A549 (cell line): Measurements from ENCODE around the gene CDT1.

ENCODE experiments used
- CHD2 ChIP-seq: fragments of 150-350 bp; IDR thresholded peaks from 2 replicates; pipeline ENCODE4 v1.6.1; 2014; ENCODE audit warnings: low read length; ENCODE audit not compliant: partially characterized antibody
- CTCF ChIP-seq: fragments of >200 bp; sonication (Bioruptor Twin); formaldehyde crosslinking; IDR thresholded peaks from 3 replicates; pipeline ENCODE4 v1.5.1; 2016
- JUNB ChIP-seq: fragments of >200 bp; sonication (Bioruptor Twin); formaldehyde crosslinking; IDR thresholded peaks from 2 replicates; pipeline ENCODE4 v1.6.1; 2016
- USF2 ChIP-seq: fragments of 450-650 bp; IDR thresholded peaks from 2 replicates; pipeline ENCODE4 v1.6.1; 2014; ENCODE audit warnings: antibody characterized with exemption
- TF ChIP-seq, protein P1 (sequence below): fragments of 200-600 bp; sonication (generic); IDR thresholded peaks from 2 replicates; pipeline ENCODE4 v1.6.1; 2016; ENCODE audit warnings: antibody characterized with exemption, mild to moderate bottlenecking, moderate library complexity

GRCh38 chr16:88855176-88855575 lies 51.6 kb downstream of the CDT1 start:
- TF ChIP-seq CHD2 (no peak), CTCF (no peak), JUNB (no peak), USF2 (no peak)
- TF ChIP-seq, protein P1, sequence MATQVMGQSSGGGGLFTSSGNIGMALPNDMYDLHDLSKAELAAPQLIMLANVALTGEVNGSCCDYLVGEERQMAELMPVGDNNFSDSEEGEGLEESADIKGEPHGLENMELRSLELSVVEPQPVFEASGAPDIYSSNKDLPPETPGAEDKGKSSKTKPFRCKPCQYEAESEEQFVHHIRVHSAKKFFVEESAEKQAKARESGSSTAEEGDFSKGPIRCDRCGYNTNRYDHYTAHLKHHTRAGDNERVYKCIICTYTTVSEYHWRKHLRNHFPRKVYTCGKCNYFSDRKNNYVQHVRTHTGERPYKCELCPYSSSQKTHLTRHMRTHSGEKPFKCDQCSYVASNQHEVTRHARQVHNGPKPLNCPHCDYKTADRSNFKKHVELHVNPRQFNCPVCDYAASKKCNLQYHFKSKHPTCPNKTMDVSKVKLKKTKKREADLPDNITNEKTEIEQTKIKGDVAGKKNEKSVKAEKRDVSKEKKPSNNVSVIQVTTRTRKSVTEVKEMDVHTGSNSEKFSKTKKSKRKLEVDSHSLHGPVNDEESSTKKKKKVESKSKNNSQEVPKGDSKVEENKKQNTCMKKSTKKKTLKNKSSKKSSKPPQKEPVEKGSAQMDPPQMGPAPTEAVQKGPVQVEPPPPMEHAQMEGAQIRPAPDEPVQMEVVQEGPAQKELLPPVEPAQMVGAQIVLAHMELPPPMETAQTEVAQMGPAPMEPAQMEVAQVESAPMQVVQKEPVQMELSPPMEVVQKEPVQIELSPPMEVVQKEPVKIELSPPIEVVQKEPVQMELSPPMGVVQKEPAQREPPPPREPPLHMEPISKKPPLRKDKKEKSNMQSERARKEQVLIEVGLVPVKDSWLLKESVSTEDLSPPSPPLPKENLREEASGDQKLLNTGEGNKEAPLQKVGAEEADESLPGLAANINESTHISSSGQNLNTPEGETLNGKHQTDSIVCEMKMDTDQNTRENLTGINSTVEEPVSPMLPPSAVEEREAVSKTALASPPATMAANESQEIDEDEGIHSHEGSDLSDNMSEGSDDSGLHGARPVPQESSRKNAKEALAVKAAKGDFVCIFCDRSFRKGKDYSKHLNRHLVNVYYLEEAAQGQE: no peak
